ENCODE results near the gene GBA3. TPM values are rescaled to one million over a fixed set of nuclear protein-coding genes. Genes with fewer than 3 reads are reported as not detected.

GBA3 gene
- total RNA-seq, 1 experiment from 2014 or later, result not detected

GRCh38 chr4:22686141-22686540 lies 6.6 kb upstream of the GBA3 start:
- DNase-seq (ENCODE audit: low read depth), result no peak
- in situ Hi-C loops (cut with HindIII; ENCODE audit: low pct_unique_long_range_greater_than_20kb, low sequenced_read_pairs), result no loop called here

DNA sequence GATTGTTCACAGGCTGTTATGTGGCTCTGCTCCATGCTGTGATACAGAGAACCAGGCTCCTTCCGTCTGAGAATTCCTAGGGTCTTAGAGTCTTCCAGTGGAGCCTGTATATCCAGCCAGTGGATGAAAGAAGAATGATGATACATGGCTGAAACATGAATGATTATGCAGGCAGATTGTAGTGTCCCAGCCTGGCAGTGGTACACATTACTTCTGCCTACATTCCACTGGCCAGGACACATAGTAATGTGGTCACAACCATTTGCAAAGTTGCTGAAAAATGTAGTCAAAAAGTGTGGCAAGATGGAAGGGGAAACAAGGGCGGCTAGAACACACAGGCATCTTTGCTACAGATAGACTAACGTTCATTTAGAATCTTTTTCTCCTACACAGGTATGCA lies 4.5 kb upstream of the GBA3 start:
- DNase-seq (ENCODE audit: low read depth), result no peak
- in situ Hi-C loops (cut with HindIII; ENCODE audit: low pct_unique_long_range_greater_than_20kb, low sequenced_read_pairs), result no loop called here

DNA sequence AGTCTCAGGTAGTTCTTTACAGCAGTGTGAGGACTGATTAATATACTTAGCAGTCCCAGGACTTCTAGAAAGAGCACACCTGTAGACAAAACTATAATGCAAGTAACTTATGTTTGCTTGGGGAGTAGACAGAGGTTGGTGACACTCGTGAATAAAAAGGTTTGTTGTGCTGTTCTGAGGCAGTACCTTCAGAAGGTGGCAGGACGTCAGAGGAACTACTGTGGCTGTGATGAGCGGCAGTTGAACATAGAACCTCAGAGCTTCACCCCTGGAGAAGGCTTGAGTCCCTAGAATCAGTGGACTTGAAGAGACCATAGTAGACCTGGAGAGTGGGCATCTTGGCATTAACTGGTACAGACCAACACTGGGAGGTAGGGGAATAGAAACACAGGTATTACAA lies 3.3 kb upstream of the GBA3 start:
- in situ Hi-C loops (cut with HindIII; ENCODE audit: low pct_unique_long_range_greater_than_20kb, low sequenced_read_pairs), result no loop called here
- DNase-seq (ENCODE audit: low read depth), result no peak

- DNase-seq (ENCODE audit: low read depth), result no peak
- in situ Hi-C loops (cut with HindIII; ENCODE audit: low pct_unique_long_range_greater_than_20kb, low sequenced_read_pairs), result no loop called here
These were observed 2.3 kb downstream of the GBA3 start for GRCh38 chr4:22695029-22695428.

DNA sequence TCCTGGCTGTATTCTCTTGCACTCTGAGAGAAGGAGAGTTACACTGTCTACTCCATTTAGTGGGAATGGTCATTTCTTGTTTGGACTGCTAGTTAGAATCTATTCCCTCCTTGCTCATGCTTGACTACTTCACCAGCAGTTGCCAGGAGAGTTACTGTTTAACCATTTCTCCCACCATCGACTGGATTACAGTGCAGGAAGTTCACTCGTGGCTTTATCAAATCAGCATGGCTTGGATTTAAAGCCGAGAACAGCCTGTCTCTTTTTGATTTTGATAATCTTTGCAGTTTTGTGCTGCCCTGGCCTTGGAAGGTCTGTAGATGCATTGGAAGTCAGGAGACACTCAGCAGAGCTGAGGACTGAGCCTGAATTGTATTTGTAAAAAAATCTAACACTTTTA lies 3.2 kb downstream of the GBA3 start:
- in situ Hi-C loops (cut with HindIII; ENCODE audit: low pct_unique_long_range_greater_than_20kb, low sequenced_read_pairs), result no loop called here
- peak; percentile 55 for DNase-seq (ENCODE audit: low read depth)

DNA sequence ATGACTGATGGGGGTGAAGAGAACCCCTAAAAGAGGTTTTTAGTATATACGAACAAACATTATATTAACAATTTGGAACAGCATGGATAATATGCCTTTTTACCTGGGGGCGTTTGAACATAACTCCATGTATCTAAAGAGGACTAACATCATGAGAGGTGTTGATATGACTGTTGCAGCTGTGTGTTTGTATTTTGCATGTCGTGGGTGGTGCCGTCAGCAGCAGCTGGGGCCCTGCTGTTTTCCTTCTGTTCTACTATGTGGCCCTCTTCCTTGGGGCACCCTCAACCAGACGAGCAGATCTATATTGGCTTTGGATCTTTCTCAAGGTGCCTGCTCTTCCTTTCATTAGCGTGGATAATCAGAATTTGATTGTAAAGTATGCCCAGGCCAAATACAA lies 11.2 kb downstream of the GBA3 start:
- in situ Hi-C loops (cut with HindIII; ENCODE audit: low pct_unique_long_range_greater_than_20kb, low sequenced_read_pairs), result no loop called here
- DNase-seq (ENCODE audit: low read depth), result no peak

- in situ Hi-C loops (cut with HindIII; ENCODE audit: low pct_unique_long_range_greater_than_20kb, low sequenced_read_pairs), result no loop called here
- no peak for DNase-seq (ENCODE audit: low read depth)
These were observed 14.7 kb downstream of the GBA3 start for GRCh38 chr4:22707390-22707789.

DNA sequence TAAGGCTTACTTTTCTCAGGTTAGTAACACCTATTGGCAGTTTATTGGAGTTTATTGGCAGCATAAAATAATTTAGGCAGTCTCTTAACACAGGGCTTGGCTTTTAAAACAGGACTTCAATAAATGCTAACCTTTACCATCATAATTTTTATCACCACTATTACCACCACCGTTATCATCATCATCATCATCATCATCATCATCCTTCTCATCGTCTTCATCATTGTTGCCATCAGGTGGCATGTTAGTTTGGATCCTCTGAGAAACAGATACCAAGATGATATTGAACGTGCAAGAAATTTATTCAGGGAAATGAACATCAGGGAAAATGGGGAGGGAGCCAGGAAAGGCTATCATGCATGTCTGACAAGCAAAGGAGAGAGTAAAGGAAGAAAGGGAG lies 16.2 kb downstream of the GBA3 start:
- in situ Hi-C loops (cut with HindIII; ENCODE audit: low pct_unique_long_range_greater_than_20kb, low sequenced_read_pairs), result no loop called here
- DNase-seq (ENCODE audit: low read depth), result no peak

GRCh38 chr4:22712105-22712504 lies 19.4 kb downstream of the GBA3 start:
- DNase-seq (ENCODE audit: low read depth), result no peak
- in situ Hi-C loops (cut with HindIII; ENCODE audit: low pct_unique_long_range_greater_than_20kb, low sequenced_read_pairs), result no loop called here

DNA sequence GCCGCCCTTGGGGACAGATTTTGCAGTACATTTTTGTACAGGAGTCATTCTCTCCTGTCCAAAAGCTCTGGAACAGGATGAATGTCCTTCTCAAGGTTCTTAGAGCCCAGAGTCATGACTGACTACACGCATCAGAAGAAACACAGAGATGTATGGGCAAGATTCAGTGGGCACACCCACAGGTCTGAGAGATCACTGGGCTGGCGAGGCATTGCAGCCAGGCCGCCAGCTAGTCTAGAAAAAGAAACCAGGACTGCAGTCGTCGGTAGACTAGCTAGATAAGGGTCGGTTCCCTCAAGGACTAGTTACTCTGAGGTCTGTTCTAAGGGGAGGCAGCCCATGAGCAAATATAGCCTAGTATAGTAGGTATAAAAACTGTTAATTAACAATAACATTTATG lies 19.8 kb downstream of the GBA3 start:
- in situ Hi-C loops (cut with HindIII; ENCODE audit: low pct_unique_long_range_greater_than_20kb, low sequenced_read_pairs), result no loop called here
- DNase-seq (ENCODE audit: low read depth), result no peak

- no peak for DNase-seq (ENCODE audit: low read depth)
- in situ Hi-C loops (cut with HindIII; ENCODE audit: low pct_unique_long_range_greater_than_20kb, low sequenced_read_pairs), result no loop called here
These were observed 21.1 kb downstream of the GBA3 start for GRCh38 chr4:22713841-22714240.

DNA sequence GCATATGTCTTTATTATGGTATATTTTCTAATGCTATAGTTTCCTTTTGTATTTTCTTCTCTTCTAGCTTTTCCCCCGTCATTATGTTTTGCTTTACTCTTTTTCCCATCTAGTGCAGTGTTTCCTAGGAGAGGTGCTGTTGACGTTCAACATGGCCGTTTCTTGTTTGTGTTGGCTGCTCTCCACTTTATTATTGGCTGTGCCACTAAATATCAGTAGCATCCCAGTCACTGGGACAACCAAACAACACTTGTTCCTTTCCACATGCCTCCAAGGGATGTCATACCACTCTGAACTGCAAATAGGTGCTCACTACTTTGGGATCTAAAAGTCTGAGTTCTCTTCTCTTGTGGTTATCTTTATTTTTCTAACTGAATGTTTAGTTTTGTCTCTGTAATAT lies 26.5 kb downstream of the GBA3 start:
- in situ Hi-C loops (cut with HindIII; ENCODE audit: low pct_unique_long_range_greater_than_20kb, low sequenced_read_pairs), result no loop called here
- no peak for DNase-seq (ENCODE audit: low read depth)

GRCh38 chr4:22720091-22720490 lies 27.4 kb downstream of the GBA3 start:
- DNase-seq (ENCODE audit: low read depth), result no peak
- in situ Hi-C loops (cut with HindIII; ENCODE audit: low pct_unique_long_range_greater_than_20kb, low sequenced_read_pairs), result no loop called here

GRCh38 chr4:22721204-22721603 lies 28.5 kb downstream of the GBA3 start:
- in situ Hi-C loops (cut with HindIII; ENCODE audit: low pct_unique_long_range_greater_than_20kb, low sequenced_read_pairs), result no loop called here
- DNase-seq (ENCODE audit: low read depth), result no peak

DNA sequence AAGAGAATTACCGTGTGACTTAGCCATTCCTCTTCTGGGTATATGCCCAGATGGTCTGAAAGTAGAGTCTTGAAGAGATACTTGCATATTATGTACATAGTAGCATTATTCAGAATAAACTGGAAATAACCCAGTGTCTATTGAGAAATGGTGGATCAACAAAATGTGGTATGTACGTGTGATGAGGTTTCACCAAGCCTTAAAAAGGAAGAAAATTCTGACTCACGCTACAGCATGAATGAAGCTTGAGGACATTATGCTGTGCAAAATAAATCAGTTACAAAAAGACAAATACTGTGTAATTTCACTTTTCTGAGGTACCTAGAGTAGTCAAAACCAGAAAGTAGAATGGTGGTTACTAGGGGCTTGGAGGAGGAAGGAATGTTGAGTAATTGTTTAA lies 37.3 kb downstream of the GBA3 start:
- in situ Hi-C loops (cut with HindIII; ENCODE audit: low pct_unique_long_range_greater_than_20kb, low sequenced_read_pairs), result no loop called here

DNA sequence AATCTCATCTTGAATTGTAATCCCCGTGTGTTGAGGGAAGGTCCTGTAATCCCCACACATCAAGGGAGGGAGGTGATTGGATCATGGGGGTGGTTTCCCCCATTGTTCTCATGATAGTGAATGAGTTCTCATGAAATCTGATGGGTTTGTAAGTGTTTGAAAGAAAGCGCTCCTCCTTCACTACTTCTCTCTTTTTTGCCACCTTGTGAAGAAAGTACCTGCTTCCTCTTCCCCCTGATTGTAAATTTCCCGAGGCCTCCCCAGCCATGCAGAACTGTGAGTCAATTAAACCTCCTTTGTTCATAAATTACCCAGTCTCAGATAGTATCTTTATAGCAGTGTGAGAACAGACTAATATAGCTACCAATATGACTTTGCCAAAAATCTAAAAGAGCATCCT lies 41.1 kb downstream of the GBA3 start:
- in situ Hi-C loops (cut with HindIII; ENCODE audit: low pct_unique_long_range_greater_than_20kb, low sequenced_read_pairs), result no loop called here
- DNase-seq (ENCODE audit: low read depth), result no peak

More for the DNA sequence above, 37.3 kb downstream of the GBA3 start:
- no peak for DNase-seq (ENCODE audit: low read depth)

GRCh38 chr4:22736912-22737311 lies 44.2 kb downstream of the GBA3 start:
- in situ Hi-C loops (cut with HindIII; ENCODE audit: low pct_unique_long_range_greater_than_20kb, low sequenced_read_pairs), result no loop called here
- no peak for DNase-seq (ENCODE audit: low read depth)

DNA sequence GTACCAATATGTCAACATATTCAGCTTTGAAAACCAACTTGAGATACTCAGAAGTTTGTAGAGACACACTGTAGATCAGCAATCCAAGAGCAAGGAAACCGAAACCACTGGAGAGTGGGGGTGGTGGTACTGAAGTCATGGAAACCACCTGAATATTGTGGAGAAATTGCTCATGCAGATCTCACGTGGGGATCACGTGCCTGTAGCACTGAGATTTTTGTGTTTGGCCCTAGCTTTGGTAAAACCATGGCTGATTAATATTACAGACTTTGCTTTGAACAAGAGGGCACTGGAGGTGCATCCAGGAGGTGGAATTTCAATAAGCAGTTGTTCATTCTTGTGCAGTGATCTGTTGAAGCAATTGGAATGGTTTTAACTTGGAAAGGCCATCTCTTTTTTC lies 47.2 kb downstream of the GBA3 start:
- in situ Hi-C loops (cut with HindIII; ENCODE audit: low pct_unique_long_range_greater_than_20kb, low sequenced_read_pairs), result no loop called here
- peak; percentile 71 for DNase-seq (ENCODE audit: low read depth)

DNA sequence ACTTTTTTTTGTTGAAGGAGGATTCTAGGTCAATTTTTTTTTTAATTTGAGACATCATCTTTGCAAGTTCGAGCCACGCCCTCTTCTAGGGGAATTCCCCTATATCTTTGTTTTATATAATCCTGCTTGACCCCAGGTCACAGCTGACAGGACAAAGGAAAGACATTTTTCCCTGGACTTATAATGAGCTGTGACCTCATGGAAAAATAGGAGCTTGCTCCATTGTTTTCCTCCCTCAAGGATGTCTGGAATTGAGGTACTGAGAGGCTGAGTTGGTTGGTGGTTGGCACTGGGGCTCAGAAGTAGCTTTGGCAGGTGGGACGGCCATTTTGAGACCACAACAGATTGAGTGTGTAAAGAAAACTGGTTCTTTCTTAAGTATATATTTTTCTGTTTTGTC lies 49.0 kb downstream of the GBA3 start:
- DNase-seq (ENCODE audit: low read depth), result peak; percentile 33
- in situ Hi-C loops (cut with HindIII; ENCODE audit: low pct_unique_long_range_greater_than_20kb, low sequenced_read_pairs), result no loop called here

- DNase-seq (ENCODE audit: low read depth), result no peak
- in situ Hi-C loops (cut with HindIII; ENCODE audit: low pct_unique_long_range_greater_than_20kb, low sequenced_read_pairs), result no loop called here
These were observed 50.6 kb downstream of the GBA3 start for GRCh38 chr4:22743290-22743689.

DNA sequence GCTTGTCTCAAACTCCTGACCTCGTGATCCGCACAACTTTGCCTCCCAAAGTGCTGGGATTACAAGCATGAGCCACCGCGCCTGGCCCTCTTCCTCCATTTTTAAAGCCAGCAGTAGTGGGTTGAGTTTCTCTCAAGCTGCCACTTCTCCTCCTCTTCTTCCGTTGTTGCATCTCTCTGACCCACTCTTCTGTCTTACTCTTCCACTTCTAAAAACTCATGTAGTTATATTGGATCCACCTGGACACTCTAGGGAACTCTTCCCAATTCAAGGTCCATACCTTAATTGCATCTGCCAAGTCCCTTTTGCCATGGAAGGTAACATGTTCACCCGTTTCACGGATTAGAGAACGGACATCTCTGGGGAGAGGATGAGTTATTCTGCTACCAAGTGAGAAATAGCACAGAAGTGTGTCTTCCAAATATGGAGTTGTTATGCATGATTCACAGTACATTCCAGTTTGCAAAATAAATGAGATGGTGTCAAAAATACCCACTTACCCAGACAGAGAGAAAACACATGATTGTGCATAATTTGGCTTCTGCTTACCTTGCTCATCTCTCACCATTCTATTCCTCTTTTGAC lies 51.8 kb downstream of the GBA3 start:
- in situ Hi-C loops (cut with HindIII; ENCODE audit: low pct_unique_long_range_greater_than_20kb, low sequenced_read_pairs), result no loop called here
- DNase-seq (ENCODE audit: low read depth), result no peak

Measured in Caki2 (cell line).